GM20431 (cell line): ENCODE data around the gene METTL14.

Experiments
- in situ Hi-C: fragments of 300-500 bp; cut with MseI, MboI; formaldehyde crosslinking; loops from one replicate; pipeline ENCODE4 v1.15.0; 2020; ENCODE audit warnings: low sequenced_read_pairs; ENCODE audit not compliant: unreplicated experiment

METTL14 gene

DNA sequence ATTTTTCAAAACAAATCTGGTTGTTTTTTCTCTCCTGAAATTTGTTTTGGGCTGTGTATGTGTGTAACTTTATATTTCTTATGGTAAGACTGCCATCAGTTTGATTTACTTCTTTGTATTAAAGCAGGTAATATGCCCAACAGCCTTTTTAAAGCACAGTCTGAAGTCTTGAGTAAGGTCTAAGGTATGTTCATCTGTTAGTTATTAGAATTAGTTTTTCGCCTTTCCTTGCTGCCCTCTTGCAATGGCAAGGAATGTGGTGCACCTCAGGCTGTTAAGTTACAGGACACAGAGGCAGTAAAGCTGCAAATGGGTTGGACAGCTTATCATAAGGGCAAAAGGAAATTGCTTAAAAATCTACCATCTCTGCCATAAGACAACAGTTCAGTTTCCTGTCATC, 71.8 kb downstream of the METTL14 start:
- in situ Hi-C loops, result no loop called here

DNA sequence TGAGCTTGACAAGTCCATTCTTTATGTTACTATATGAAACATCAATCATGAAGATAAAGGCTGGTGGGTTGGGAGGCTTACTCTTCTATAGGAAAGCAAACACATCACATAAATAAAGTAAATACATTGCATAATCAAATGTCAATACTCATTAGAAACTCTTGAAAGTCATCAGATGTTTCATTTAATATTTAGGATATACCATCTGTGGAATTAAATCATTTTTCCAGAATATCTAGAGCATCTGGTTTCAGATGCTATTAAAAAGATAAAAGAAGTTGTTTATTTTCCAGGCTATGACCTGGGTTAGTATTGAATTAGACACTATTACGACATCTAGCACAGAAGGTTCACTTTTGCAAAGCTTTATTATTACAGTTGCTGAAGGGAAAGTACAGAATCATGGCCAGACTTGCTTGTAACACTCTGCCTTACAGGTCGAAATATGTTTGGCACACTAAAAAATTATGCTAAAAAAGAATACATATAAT, 72.6 kb downstream of the METTL14 start:
- in situ Hi-C loops, result no loop called here

GRCh38 chr4:118758293-118758692, 73.1 kb downstream of the METTL14 start:
- in situ Hi-C loops, result no loop called here

- in situ Hi-C loops, result no loop called here
Measured at GRCh38 chr4:118759481-118759880, 74.3 kb downstream of the METTL14 start.

- in situ Hi-C loops, result no loop called here
Measured at GRCh38 chr4:118760092-118760491, 74.9 kb downstream of the METTL14 start.

DNA sequence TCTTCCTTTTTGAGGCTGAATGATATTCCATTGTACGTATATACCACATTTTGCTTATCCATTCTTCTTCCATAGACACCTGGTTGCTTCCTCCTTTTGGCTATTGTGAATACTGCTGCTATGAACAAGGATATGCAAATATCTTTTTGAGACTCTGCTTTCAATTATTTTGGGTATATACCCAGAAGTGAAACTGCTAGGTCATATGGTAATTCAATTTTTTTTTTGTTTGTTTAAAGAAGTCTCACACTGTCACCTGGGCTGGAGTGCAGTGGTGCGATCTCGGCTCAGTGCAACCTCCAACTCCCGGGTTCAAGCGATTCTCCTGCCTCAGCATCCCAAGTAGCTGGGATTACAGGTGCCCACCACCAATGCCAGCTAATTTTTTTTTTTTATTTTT, 75.3 kb downstream of the METTL14 start:
- in situ Hi-C loops, result no loop called here

DNA sequence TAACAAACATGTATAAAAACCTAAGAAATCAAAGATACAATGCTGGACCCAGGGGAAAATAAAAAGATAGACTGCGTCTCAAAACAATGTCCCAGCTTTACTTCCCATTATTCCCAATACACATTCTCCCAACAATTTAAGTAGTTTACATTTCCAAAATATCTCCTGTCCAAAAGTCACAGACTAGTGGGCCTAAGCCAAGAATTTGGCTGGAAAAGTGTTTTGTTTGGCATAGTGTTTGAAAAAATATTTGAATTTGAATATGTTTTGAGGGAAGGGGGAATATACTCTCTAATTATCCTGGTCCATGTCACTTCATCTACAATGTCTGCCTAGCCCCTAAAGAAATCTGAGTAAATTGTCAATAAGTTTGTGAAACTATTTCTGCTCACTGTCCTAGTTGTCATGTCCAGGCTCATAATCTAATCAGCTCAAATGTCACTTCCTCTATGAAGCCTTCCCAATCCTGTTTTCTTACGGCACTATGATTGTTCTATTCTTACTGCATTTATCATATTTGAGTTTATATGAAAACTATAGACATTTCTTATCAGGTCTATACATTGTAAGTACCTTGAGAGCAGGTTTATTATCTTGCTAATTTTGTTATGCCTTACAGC, 76.3 kb downstream of the METTL14 start:
- in situ Hi-C loops, result no loop called here

- in situ Hi-C loops, result no loop called here
Measured at GRCh38 chr4:118762155-118762554, 77.0 kb downstream of the METTL14 start.

GRCh38 chr4:118762730-118763477, 77.7 kb downstream of the METTL14 start:
- in situ Hi-C loops, result no loop called here
